ENCODE data around the gene RETREG3.

Gene RETREG3, protein sequence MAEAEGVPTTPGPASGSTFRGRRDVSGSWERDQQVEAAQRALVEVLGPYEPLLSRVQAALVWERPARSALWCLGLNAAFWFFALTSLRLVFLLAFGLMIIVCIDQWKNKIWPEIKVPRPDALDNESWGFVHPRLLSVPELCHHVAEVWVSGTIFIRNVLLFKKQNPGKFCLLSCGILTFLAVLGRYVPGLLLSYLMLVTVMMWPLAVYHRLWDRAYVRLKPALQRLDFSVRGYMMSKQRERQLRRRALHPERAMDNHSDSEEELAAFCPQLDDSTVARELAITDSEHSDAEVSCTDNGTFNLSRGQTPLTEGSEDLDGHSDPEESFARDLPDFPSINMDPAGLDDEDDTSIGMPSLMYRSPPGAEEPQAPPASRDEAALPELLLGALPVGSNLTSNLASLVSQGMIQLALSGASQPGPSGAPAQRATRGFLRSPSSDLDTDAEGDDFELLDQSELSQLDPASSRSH

GRCh38 chr17:42609182-42609813 is at the start of gene RETREG3, which contains the start of gene TUBG1:
TSS of gene RETREG3 (minus strand) at chr17:42609374. CDS start at chr17:42609324, 50 bp downstream.
TSS of gene TUBG1 (plus strand) at chr17:42609683. CDS start at chr17:42609738, 55 bp downstream.
- TF ChIP-seq, protein P1, sequence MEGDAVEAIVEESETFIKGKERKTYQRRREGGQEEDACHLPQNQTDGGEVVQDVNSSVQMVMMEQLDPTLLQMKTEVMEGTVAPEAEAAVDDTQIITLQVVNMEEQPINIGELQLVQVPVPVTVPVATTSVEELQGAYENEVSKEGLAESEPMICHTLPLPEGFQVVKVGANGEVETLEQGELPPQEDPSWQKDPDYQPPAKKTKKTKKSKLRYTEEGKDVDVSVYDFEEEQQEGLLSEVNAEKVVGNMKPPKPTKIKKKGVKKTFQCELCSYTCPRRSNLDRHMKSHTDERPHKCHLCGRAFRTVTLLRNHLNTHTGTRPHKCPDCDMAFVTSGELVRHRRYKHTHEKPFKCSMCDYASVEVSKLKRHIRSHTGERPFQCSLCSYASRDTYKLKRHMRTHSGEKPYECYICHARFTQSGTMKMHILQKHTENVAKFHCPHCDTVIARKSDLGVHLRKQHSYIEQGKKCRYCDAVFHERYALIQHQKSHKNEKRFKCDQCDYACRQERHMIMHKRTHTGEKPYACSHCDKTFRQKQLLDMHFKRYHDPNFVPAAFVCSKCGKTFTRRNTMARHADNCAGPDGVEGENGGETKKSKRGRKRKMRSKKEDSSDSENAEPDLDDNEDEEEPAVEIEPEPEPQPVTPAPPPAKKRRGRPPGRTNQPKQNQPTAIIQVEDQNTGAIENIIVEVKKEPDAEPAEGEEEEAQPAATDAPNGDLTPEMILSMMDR (IDR thresholded peaks at IDR 0.05) = no peak
- DNase-seq (ENCODE audit: low spot score) = peak; percentile 99
- Histone ChIP-seq H3K4me3 (peak within 1 kb of the TSS; percentile 98), H3K27ac (peak within 1 kb of the TSS; percentile 81 to 98)

GRCh38 chr17:42657824-42658588 is 48.8 kb upstream of the RETREG3 start:
- Histone ChIP-seq H3K27ac (no peak overlapping the region), H3K4me3 (no peak overlapping the region)
- TF ChIP-seq, protein P1 (IDR thresholded peaks at IDR 0.05) = no peak
- DNase-seq (ENCODE audit: low spot score) = no peak

- Histone ChIP-seq H3K27ac (no peak overlapping the region), H3K4me3 (no peak overlapping the region)
- no peak for DNase-seq (ENCODE audit: low spot score)
Measured at GRCh38 chr17:42655528-42655927, 46.4 kb upstream of the RETREG3 start.

GRCh38 chr17:42653179-42654124 is 44.3 kb upstream of the RETREG3 start:
- TF ChIP-seq, protein P1 (IDR thresholded peaks at IDR 0.05) = no peak
- peak; percentile 82 for DNase-seq (ENCODE audit: low spot score)
- H3K4me3 ChIP-seq = peak overlapping the region; percentile 57
- peak overlapping the region; percentile 72 to 75 for H3K27ac ChIP-seq

More at GRCh38 chr17:42655528-42655927, 46.4 kb upstream of the RETREG3 start:
- TF ChIP-seq, protein P1 (IDR thresholded peaks at IDR 0.05) = no peak

GRCh38 chr17:42651392-42651791 is 42.2 kb upstream of the RETREG3 start:
- no peak overlapping the region for H3K27ac ChIP-seq
- TF ChIP-seq, protein P1 (IDR thresholded peaks at IDR 0.05) = no peak
- no peak for DNase-seq (ENCODE audit: low spot score)
- H3K4me3 ChIP-seq = no peak overlapping the region

GRCh38 chr17:42647778-42648177 is 38.6 kb upstream of the RETREG3 start:
- no peak for DNase-seq (ENCODE audit: low spot score)
- Histone ChIP-seq H3K4me3 (no peak overlapping the region), H3K27ac (no peak overlapping the region)
- TF ChIP-seq, protein P1 (IDR thresholded peaks at IDR 0.05) = no peak
